ENCODE results near the gene FADS3. TPM values are rescaled to one million over a fixed set of nuclear protein-coding genes. Genes with fewer than 3 reads are reported as not detected.

FADS3 gene
- total RNA-seq, 4 donors from 2014 or later, result 25.2 to 37.6 (median 31.2) TPM

DNA sequence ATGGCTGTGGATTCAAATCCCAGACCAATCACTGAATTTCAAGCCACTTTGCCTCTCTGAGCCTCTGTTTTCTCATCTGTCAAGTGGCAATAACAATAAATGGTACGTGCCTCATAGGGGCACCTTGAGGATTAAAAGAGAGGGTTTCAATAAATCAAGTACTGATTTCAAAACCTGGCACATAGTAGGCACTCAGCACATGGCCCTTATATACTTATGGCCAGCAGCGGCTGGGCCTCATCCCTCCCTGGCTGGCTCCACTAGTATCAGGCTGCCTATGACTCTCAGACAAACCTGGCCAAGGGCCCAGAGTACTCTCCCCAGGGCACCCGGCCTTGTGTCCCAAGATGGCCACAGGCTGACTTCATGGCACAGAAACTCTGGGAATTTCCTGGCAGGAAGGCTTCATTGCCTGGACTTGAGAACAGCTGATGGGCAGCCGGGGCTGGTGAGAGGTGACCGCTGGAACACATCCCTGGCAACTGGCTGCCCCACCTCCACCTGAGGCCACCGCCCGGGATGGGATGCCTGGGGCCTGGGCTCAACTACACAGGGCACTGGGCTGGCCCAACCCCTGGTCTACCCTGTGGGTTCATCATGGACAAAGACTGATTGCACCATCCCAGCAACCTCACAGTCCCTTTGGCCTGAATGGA, 3.4 kb downstream of the FADS3 start:
- WGBS, 2 donors, result 51 to 54% methylated on average over 2 to 7 of the region's 7 CpGs
- Histone ChIP-seq H3K27ac (peak overlapping the region in 2 of 3 donors; percentile 43 to 57), H3K27me3 (no peaks in the 10 kb centered on the region), H3K4me3 (replicated peaks in 1 of 3) (no peak overlapping the region), H3K4me1 (peaks cover 8 to 30% of the 10 kb centered on the region in 2 donors), H3K9me3 (no peaks in the 10 kb centered on the region), H3K36me3 (no peaks in the 10 kb centered on the region)
- intact Hi-C loops (cut with DNase I), result loop anchor here (5.0 kb wide), 1 partner anchor 61 kb away; the partner anchor contains the start of gene FADS2
- TF ChIP-seq, protein P1, sequence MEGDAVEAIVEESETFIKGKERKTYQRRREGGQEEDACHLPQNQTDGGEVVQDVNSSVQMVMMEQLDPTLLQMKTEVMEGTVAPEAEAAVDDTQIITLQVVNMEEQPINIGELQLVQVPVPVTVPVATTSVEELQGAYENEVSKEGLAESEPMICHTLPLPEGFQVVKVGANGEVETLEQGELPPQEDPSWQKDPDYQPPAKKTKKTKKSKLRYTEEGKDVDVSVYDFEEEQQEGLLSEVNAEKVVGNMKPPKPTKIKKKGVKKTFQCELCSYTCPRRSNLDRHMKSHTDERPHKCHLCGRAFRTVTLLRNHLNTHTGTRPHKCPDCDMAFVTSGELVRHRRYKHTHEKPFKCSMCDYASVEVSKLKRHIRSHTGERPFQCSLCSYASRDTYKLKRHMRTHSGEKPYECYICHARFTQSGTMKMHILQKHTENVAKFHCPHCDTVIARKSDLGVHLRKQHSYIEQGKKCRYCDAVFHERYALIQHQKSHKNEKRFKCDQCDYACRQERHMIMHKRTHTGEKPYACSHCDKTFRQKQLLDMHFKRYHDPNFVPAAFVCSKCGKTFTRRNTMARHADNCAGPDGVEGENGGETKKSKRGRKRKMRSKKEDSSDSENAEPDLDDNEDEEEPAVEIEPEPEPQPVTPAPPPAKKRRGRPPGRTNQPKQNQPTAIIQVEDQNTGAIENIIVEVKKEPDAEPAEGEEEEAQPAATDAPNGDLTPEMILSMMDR (IDR thresholded peaks at IDR 0.05), result no peak
- TF ChIP-seq POLR2A (IDR thresholded peaks at IDR 0.05), result no peak
- DNase-seq, result peak; percentile 84 to 92

DNA sequence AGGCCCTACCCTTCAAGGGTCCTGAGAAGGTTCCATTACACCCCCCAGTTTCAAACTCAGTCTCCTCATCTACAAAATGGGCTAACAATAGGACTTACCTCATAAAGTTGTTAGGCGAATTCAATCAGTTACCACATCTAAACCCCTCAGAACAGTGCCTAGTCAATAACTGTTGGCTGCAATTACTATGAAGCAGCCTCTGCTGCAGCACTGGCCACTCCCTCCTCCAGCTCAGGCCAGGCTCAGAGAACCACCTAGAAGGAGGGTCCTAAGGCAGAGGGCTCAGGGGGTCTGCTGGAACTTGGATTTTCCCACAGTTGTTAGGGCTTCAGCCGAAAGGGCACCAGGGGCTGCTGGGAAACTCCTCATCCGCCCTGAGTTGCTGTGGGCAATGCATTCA, 4.7 kb downstream of the FADS3 start:
- peaks cover 8 to 27% of the 10 kb centered on the region in 2 donors for H3K4me1 ChIP-seq
- no peaks in the 10 kb centered on the region for H3K36me3 ChIP-seq
- no peak for DNase-seq
- no peaks in the 10 kb centered on the region for H3K27me3 ChIP-seq
- no peak overlapping the region for H3K4me3 ChIP-seq (replicated peaks in 1 of 3)
- no peak overlapping the region for H3K27ac ChIP-seq
- no peak for TF ChIP-seq POLR2A (IDR thresholded peaks at IDR 0.05)
- TF ChIP-seq, protein P1 (IDR thresholded peaks at IDR 0.05), result no peak
- H3K9me3 ChIP-seq, result no peaks in the 10 kb centered on the region
- intact Hi-C loops (cut with DNase I), result loop anchor here (5.0 kb wide), 1 partner anchor 59 kb away; the partner anchor contains the start of gene FADS2
- WGBS, 2 donors, result 93 to 100% methylated on average over 2 to 3 of the region's 3 CpGs

DNA sequence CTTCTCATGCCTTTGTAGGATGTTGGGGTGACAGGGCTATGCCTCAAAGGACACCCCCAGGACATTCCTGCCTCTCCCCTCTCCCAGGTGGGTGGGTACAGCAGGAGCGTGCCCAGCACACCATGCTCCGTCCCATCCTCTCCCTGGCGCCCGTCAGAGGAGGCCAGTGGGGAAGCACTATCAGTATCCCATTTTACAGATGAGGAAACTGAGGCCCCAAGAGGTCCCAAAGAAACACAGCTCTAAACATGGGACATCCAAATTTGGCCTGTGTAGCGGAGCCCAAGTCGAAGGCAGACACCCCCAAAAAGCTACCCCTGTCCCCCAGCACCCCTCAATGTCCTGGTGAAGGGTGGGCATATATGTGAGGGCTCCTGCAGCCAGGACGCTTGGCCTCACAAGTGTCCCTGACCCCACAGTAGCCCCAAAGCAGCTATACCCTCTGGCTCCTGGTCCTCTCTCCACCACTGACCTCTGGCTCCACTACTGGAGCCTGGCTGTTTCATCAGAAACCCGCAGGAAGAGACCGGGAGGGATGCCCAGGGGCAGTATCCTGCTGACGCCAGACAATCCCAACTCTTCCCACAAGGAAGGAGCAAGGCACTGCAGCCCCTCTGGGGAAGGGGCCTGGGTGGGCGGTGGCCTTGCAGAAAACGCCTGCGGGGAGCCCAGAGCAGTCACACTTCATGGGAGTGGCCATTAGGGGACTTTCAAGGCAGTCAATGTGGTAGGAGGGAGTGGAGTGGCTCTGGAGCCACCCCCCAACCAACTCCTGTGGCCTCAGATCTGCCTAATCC, 5.4 kb downstream of the FADS3 start:
- intact Hi-C loops (cut with DNase I), result loop anchor here (5.0 kb wide), 1 partner anchor 59 kb away; the partner anchor contains the start of gene FADS2
- no peaks in the 10 kb centered on the region for H3K27me3 ChIP-seq
- H3K36me3 ChIP-seq, result no peaks in the 10 kb centered on the region
- WGBS, 2 donors, result 92 to 94% methylated on average over 5 to 11 of the region's 13 CpGs
- peaks cover 8 to 26% of the 10 kb centered on the region in 2 donors for H3K4me1 ChIP-seq
- no peak for TF ChIP-seq POLR2A (IDR thresholded peaks at IDR 0.05)
- TF ChIP-seq, protein P1 (IDR thresholded peaks at IDR 0.05), result no peak
- DNase-seq, result no peak
- H3K4me3 ChIP-seq (replicated peaks in 1 of 3), result no peak overlapping the region
- H3K27ac ChIP-seq, result no peak overlapping the region
- H3K9me3 ChIP-seq, result no peaks in the 10 kb centered on the region

DNA sequence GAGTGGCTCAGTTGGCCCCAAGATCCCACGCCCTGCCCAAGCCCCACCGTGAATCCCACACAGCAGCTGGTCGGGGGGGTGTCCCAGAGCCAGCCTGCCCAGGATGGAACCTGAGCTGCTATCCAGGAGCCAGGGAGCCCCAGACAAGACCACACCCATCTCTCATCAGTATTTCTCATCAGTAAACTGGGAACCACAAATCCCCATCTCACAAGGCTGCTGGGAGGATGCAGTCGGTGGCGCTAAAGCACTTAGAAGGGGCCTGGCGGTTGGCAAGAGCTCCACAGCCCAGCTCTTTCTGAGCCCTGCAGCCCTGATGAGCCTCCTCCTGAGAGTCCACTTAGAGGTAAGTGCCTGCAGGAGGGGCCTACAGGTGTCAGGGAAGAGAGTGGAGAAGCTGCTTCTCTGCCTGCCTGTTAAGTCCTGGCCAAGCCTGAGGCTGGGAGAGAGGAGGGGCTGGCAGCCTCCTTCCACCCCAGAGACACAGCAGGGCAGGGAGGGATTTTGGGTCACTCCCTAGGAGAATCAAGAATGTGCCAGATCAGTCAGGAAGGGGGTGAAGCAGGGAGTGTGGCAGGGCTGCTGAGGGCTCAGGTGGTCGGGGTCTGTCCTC, 6.1 kb downstream of the FADS3 start:
- Histone ChIP-seq H3K36me3 (no peaks in the 10 kb centered on the region), H3K9me3 (no peaks in the 10 kb centered on the region), H3K27ac (no peak overlapping the region), H3K4me1 (peaks cover under 1 to 19% of the 10 kb centered on the region in 2 donors), H3K4me3 (replicated peaks in 1 of 3) (no peak overlapping the region), H3K27me3 (no peaks in the 10 kb centered on the region)
- TF ChIP-seq POLR2A (IDR thresholded peaks at IDR 0.05), result no peak
- TF ChIP-seq, protein P1 (IDR thresholded peaks at IDR 0.05), result no peak
- 70 to 83% methylated on average over 4 to 7 of the region's 7 CpGs for WGBS, 2 donors
- intact Hi-C loops (cut with DNase I), result loop anchor here (5.0 kb wide), 1 partner anchor 58 kb away; the partner anchor contains the start of gene FADS2
- DNase-seq, result peak in 1 of 2 donors; percentile 22
